Right renal pelvis (tissue), 4 donors: ENCODE results near the gene MKLN1. TPM values are rescaled to one million over a fixed set of nuclear protein-coding genes. Genes with fewer than 3 reads are reported as not detected.
"Not testable (repeated sequence)": the region's sequence is repeated elsewhere in the genome, so short reads cannot be mapped to it uniquely, and the experiment has no call there.

Source experiments
- DNase-seq, 4 donors: peaks; one replicate each; pipeline ENCODE4 v3.0.0-alpha.2; 2013; ENCODE audit warnings: low read depth in 4 of 4, low spot score in 3 of 4, missing footprints in 1 of 4
- polyA plus RNA-seq, 4 donors: library from polyadenylated mRNA; unstranded; fragments of 120-200 nt; gene quantifications; one replicate each; pipeline ENCODE4 v1.2.1, GENCODE V29; 2013; ENCODE audit not compliant: insufficient read length in 4 of 4

MKLN1 gene
- polyA plus RNA-seq, 4 donors = 34.2 to 49.9 (median 43.9) TPM

GRCh38 chr7:131307627-131308026, 20.0 kb upstream of the MKLN1 start:
- DNase-seq = no peak

DNA sequence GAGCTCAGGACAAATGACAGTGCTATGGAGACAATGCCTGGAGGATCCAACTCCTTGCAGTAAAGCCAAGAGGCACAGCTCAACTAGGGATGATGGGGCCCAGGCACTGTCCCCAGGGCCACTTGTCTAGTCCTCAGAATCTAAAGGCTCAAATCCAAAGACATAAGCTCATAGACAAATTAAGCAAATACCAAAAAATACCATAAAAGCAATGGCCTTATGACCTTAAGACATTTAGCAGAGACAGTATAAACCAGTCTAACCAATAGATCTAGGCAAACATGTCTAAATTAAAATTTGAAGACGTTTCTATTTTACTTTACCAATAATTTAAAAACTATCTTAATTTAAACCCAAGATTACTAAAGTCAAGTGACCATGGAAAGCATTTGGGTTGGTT, 14.8 kb upstream of the MKLN1 start:
- DNase-seq = no peak

GRCh38 chr7:131320603-131321002, 7.1 kb upstream of the MKLN1 start:
- no peak for DNase-seq

- DNase-seq = no peak
These were observed 6.0 kb upstream of the MKLN1 start for GRCh38 chr7:131321656-131322055.

- no peak for DNase-seq
These were observed 5.6 kb upstream of the MKLN1 start for GRCh38 chr7:131322061-131322460.

GRCh38 chr7:131322861-131323260, 4.8 kb upstream of the MKLN1 start:
- no peak for DNase-seq

DNA sequence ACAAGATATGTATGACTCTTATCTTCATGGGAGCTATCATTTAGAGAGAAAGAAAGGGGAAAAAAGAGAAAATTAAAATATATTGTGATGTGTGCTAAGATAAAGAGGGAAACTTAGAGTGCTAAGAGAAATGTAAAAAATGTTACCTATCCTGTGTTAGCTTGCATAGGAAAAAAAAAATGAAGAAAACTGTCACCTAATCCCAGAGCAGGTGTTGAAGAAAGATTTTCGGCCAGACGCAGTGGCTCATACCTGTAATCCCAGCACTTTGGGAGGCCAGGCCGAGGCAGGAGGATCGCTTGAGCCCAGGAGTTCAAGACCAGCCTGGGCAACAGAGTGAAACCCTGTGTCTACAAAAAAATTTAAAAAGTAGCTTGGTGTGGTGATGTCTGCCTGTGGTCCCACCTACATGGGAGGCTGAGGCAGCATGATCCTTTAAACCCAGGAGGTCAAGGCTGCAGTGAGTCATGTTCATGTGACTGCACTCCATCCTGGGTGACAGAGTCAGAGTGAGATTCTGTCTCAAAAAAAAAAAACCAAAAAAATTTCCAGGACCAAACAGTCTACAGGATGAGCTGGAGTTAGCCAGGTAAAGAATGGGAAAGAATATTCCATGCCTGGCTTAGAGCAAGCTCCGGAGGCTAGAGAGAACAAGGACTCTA, 2.4 kb upstream of the MKLN1 start:
- no peak for DNase-seq

- DNase-seq = no peak
These were observed 1.1 kb upstream of the MKLN1 start for GRCh38 chr7:131326576-131326975.

GRCh38 chr7:131327049-131327625, 539 bp upstream of the MKLN1 start:
- peak; percentile 2 to 38 (median 30) for DNase-seq

DNA sequence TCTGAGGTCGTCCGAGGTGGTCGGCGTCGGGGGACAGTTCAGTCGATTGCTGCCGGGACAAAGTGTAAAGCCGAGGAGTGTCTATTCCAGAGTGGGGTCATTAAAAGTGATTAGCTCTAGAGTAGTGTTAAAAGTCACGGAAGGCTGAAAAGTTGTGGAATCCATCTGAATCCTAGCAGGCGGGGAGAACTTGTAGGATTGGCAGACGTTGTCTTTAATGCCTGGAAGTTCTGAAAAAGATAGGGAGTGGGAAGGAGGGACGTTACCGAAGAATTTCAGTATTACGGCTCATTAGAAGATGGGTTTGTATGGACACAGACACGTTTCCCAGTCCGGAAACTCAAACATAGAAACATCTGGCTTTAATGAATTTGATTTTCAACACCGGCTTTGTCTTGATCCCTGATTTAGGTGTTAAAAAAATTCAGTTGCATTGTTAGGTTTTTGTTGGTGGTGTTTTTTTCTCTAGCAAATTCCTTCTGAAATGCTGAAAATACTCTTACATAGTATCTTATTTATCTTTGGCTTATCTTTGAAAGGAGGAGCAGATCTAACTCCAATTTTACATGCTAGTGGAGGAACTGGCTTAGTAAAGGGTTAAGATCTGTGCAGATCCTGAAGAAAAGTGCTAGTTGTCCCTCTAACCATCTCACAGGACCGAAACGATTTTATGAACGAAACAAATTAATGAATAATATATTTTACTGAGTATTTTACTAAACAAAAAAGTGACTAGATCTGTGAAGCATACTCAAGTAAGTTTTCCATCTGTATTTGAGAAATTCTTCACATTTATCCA, 900 bp downstream of the MKLN1 start:
- DNase-seq = peak in 1 of 4 donors; percentile 44

GRCh38 chr7:131329176-131329570, 1.5 kb downstream of the MKLN1 start:
- peak in 1 of 4 donors; percentile 2 for DNase-seq

DNA sequence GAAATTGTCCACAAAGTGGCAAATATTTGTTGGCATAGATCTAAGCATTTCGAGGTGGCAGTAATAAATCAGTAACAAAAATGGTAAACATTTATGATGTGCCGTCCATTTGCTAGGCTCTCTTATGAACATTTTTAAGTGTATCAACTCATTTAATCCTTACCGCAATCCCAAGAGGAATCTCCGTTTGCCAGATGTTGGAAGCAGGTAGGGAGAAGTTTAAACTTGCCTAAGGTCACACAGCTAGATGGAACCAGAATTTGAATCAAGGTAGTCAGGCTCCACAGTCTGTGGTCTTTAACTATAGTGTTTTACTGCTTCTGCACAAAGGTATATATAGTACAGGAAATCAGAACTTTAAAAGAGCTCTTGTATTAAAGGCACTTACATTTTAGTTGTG, 2.6 kb downstream of the MKLN1 start:
- no peak for DNase-seq

DNA sequence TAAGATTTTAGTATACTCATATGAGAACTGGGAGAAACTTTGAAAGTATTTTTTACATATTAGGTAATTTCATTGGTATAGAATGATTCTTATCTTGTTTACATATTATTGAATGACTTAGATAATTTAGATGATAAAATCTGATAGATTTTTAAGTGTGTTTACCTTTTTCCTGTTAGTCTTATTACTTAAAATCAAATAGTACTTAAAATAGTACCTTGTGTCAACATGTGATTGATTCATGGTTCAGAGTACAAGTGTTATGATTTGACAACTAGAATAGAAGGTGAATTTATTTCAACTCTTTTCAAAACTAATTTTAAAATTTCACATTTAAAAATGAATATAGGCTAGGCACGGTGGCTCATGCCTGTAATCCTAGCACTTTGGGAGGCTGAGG, 4.1 kb downstream of the MKLN1 start:
- no peak for DNase-seq

DNA sequence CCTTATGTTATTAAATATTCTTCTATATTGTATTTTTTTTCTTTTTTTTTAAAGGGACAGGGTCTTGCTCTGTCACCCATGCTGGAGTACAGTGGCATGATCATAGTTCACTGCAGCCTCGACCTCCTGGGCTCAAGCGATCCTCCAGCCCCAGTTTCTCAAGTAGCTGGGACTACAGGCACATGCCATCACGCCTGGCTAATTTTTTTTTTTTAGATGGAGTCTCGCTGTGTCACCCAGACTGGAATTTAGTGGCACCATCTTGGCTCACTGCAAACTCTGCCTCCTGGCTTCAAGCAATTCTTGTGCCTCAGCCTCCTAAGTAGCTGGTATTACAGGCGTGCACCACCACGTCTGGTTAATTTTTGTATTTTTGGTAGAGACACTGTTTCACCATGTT, 5.1 kb downstream of the MKLN1 start:
- not testable (repeated sequence) for DNase-seq

- no peak for DNase-seq
These were observed 8.1 kb downstream of the MKLN1 start for GRCh38 chr7:131335639-131336381.

GRCh38 chr7:131336956-131337355, 9.3 kb downstream of the MKLN1 start:
- DNase-seq = no peak

GRCh38 chr7:131338173-131338572, 10.5 kb downstream of the MKLN1 start:
- no peak for DNase-seq

GRCh38 chr7:131338691-131339390, 11.2 kb downstream of the MKLN1 start:
- no peak for DNase-seq

- DNase-seq = no peak
These were observed 14.0 kb downstream of the MKLN1 start for GRCh38 chr7:131341690-131342089.

DNA sequence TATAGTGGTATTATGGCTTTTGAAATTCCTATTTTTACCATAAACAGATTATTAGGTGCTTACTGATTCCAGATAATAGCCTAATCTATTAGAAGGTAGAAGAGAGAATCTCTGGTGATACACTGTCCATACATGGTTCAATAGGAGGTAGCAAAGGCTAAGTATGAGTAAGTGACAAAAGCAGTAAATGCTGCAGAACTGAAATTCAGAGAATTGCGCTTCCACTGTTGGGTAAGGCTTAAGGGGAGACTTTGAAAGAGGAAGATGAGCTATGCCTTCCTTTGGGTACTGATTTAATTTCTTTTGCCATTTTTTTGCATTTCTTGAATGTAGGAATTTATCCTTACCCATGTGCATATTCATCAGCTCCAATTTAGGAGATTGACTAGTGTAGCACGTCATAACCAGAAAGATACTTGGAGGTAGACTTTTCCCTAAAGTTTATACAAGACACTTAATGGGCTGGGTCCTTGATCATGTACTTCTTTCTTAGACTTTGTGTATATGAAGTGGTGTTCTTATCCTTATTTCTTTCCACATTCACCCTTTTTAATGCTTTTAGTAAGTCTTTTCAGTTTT, 15.3 kb downstream of the MKLN1 start:
- DNase-seq = no peak
